Activated T-helper 17 cell treated with anti-CD3 and anti-CD28 coated beads, Interleukin-2, amount 50 U/mL, for 72 hours (primary cell): ENCODE data around the gene MEIS2. TPM values are rescaled to one million over a fixed set of nuclear protein-coding genes. Genes with fewer than 3 reads are reported as not detected.

ENCODE experiments used
- ATAC-seq: fragments of 150-1000 bp; cut with Tn5 transposase; replicated peaks from 2 replicates; pipeline ENCODE4 v1.10.0; 2021; ENCODE audit warnings: mild to moderate bottlenecking, moderate library complexity
- H3K27ac Mint-ChIP-seq: one replicate; pipeline ENCODE4 v1.8.0; 2022; ENCODE audit warnings: mixed read lengths
- H3K27me3 Mint-ChIP-seq: one replicate; pipeline ENCODE4 v1.8.0; 2022; ENCODE audit warnings: mixed read lengths
- H3K36me3 Mint-ChIP-seq: one replicate; pipeline ENCODE4 v1.8.0; 2022; ENCODE audit warnings: low read depth, mild to moderate bottlenecking, mixed read lengths
- H3K4me1 Mint-ChIP-seq: one replicate; pipeline ENCODE4 v1.8.0; 2022; ENCODE audit warnings: mixed read lengths
- H3K4me3 Mint-ChIP-seq: one replicate; pipeline ENCODE4 v1.8.0; 2022; ENCODE audit warnings: mild to moderate bottlenecking, mixed read lengths
- H3K9me3 Mint-ChIP-seq: one replicate; pipeline ENCODE4 v1.8.0; 2022; ENCODE audit warnings: mixed read lengths
- total RNA-seq, 2 donors: library from RNA; stranded (reverse); gene quantifications; one replicate each; pipeline ENCODE4 v1.2.3, GENCODE V29; 2022

MEIS2 gene
- total RNA-seq, 2 donors from 2014 or later: not detected

- Mint-ChIP-seq H3K9me3 (peaks cover 4% of the 10 kb centered on the region), H3K27ac (no peak overlapping the region), H3K27me3 (peaks cover 78% of the 10 kb centered on the region), H3K4me1 (peaks cover 8% of the 10 kb centered on the region), H3K4me3 (no peak overlapping the region), H3K36me3 (no peaks in the 10 kb centered on the region)
- no peak for ATAC-seq
Measured at GRCh38 chr15:36888011-36888992, 212.0 kb downstream of the MEIS2 start.

DNA sequence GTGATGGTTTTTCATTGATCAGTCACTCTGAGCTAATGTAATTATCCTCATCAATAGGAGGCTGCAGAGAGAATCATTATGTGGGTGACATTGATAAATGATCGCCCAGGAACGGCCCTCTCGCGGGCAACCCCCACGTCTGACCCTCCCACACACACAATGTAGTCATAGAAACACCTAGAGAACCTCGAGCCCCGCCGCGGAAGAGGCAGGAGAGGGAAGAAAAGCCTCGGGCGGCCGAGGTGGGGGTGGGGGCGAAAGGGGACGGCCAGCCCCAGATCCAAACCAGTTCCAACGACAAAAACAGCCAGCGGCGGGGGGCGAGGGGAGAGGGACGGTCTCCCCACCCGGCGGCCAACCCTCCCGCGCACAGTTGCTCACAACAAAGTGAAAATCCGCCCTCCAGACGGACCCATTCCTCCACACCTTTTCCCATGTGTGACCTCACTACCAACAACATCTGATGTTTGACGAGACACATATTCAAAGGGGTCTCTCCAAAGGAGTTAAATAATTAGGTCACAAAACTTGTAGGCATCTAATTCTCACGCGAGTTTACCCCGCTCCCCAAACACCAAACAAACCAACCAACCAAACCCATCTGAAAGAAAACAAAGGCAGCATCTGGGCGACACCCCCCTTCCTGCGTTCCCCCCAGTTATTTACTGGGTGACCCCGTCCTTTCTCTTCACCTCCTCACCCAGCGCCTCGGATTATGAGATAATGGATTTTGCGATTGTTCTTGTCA is 213.0 kb downstream of the MEIS2 start:
- Mint-ChIP-seq H3K4me3 (no peak overlapping the region), H3K27me3 (peaks cover 87% of the 10 kb centered on the region), H3K36me3 (no peaks in the 10 kb centered on the region), H3K4me1 (peaks cover 8% of the 10 kb centered on the region), H3K27ac (no peak overlapping the region), H3K9me3 (peaks cover 4% of the 10 kb centered on the region)
- ATAC-seq: no peak

DNA sequence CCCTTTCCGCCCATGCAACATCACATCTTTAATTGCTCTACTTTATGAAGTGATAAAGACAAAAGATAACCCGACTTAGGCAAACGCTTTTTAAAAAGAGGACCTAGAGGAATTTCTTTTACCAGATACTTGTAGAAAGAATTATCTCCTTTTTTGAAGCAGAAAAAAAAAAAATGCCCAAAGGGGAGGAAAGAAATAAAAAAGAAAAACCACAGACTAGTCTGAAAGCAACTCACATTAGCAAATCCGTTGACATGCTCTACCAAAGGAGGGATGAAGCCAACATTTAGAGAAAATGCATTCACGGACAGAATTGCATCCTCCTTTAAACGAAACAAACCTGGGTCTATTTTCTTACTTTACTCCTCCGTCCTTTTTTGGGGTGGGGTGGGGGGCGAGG is 213.6 kb downstream of the MEIS2 start:
- Mint-ChIP-seq H3K4me3 (no peak overlapping the region), H3K4me1 (peaks cover 8% of the 10 kb centered on the region), H3K27ac (no peak overlapping the region), H3K9me3 (peaks cover 4% of the 10 kb centered on the region), H3K27me3 (peaks cover 90% of the 10 kb centered on the region), H3K36me3 (no peaks in the 10 kb centered on the region)
- ATAC-seq: no peak

GRCh38 chr15:36886191-36886590 is 214.2 kb downstream of the MEIS2 start:
- H3K27me3 Mint-ChIP-seq: peaks cover 90% of the 10 kb centered on the region
- peaks cover 4% of the 10 kb centered on the region for H3K9me3 Mint-ChIP-seq
- H3K36me3 Mint-ChIP-seq: no peaks in the 10 kb centered on the region
- ATAC-seq: no peak
- H3K4me3 Mint-ChIP-seq: no peak overlapping the region
- peaks cover 8% of the 10 kb centered on the region for H3K4me1 Mint-ChIP-seq
- H3K27ac Mint-ChIP-seq: no peak overlapping the region

- H3K36me3 Mint-ChIP-seq: no peaks in the 10 kb centered on the region
- no peak overlapping the region for H3K4me3 Mint-ChIP-seq
- peaks cover 94% of the 10 kb centered on the region for H3K27me3 Mint-ChIP-seq
- peaks cover 8% of the 10 kb centered on the region for H3K4me1 Mint-ChIP-seq
- H3K9me3 Mint-ChIP-seq: peaks cover 4% of the 10 kb centered on the region
- no peak overlapping the region for H3K27ac Mint-ChIP-seq
- ATAC-seq: no peak
Measured at GRCh38 chr15:36885771-36886170, 214.6 kb downstream of the MEIS2 start.

- no peak overlapping the region for H3K27ac Mint-ChIP-seq
- no peaks in the 10 kb centered on the region for H3K36me3 Mint-ChIP-seq
- ATAC-seq: no peak
- peaks cover 8% of the 10 kb centered on the region for H3K4me1 Mint-ChIP-seq
- no peak overlapping the region for H3K4me3 Mint-ChIP-seq
- peaks cover 93% of the 10 kb centered on the region for H3K27me3 Mint-ChIP-seq
- H3K9me3 Mint-ChIP-seq: peaks cover 4% of the 10 kb centered on the region
Measured at GRCh38 chr15:36884936-36885635, 215.3 kb downstream of the MEIS2 start.

DNA sequence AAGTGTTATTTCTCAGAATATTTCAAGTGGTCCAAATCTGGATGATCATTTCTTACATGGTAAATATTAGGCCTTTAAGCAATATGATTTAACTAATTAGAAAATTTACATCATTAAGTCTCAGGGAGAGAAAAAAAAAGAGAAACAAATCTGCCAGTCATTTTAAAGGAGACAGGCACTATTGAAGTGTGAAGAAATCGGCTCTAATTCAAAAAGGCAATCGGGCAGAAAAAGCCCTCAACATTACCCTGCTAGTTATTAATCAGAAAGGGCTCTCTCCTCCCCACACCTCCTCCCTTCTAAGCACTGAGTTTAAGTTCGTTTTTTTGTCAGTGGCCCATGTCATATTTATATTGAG is 215.9 kb downstream of the MEIS2 start:
- ATAC-seq: no peak
- peaks cover 93% of the 10 kb centered on the region for H3K27me3 Mint-ChIP-seq
- H3K36me3 Mint-ChIP-seq: no peaks in the 10 kb centered on the region
- H3K27ac Mint-ChIP-seq: no peak overlapping the region
- H3K9me3 Mint-ChIP-seq: peaks cover 4% of the 10 kb centered on the region
- H3K4me1 Mint-ChIP-seq: peaks cover 8% of the 10 kb centered on the region
- no peak overlapping the region for H3K4me3 Mint-ChIP-seq

GRCh38 chr15:36883713-36884517 is 216.4 kb downstream of the MEIS2 start:
- ATAC-seq: peak; percentile 49
- peaks cover 4% of the 10 kb centered on the region for H3K9me3 Mint-ChIP-seq
- H3K4me3 Mint-ChIP-seq: no peak overlapping the region
- H3K27ac Mint-ChIP-seq: no peak overlapping the region
- H3K4me1 Mint-ChIP-seq: peaks cover 8% of the 10 kb centered on the region
- no peaks in the 10 kb centered on the region for H3K36me3 Mint-ChIP-seq
- H3K27me3 Mint-ChIP-seq: peaks cover 93% of the 10 kb centered on the region

DNA sequence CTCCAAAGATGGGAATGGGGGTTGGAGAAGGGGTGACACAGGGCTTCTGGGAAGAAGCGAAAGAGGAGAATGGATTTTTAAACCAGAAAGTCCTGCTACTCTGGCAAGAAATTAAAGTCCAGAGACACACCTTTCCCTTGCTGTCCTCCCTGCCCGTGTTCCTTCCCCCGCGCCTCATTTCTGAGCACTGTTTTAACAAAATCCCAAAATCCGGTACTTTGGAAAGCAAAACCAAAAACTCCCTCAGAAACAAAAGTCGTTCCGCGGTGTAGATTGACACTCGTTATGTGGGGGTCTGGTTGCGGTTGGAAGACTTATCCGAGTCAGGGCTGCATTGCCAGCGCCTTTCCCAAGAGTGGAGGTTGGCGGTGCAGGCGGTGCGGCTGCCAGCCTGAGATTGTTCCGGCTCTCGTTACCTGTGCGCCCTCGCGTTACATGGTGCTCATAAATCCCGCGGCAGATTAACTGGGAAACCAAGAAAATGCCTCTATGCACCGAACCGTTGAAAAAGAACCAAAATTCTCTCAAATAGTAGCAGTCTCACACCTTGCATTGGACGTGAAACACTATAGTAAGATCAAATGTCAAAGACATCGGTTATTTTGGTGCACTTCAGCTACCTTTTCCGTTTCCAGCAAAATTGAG is 217.7 kb downstream of the MEIS2 start:
- Mint-ChIP-seq H3K9me3 (peaks cover 4% of the 10 kb centered on the region), H3K27me3 (peaks cover 95% of the 10 kb centered on the region), H3K27ac (no peak overlapping the region), H3K36me3 (no peaks in the 10 kb centered on the region), H3K4me1 (peaks cover 8% of the 10 kb centered on the region), H3K4me3 (no peak overlapping the region)
- ATAC-seq: no peak

DNA sequence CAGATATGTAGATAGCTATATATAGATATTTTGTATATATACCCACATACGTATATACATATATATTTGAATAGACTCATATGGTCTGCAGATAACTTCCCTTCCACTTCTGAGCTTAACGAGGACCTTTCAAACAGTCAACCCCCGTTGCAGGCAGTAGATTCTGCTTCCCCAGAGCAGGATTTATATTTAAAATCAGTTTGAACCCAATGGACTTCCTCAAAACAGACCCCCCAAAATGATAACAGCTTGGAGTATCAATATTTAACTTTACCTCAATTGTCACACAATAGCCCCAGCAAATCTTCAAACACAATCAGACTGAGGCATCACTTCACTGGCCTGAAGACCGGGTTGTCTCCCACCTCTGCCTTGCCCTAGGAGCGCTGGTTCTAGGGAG is 218.3 kb downstream of the MEIS2 start:
- H3K4me3 Mint-ChIP-seq: no peak overlapping the region
- peaks cover 5% of the 10 kb centered on the region for H3K4me1 Mint-ChIP-seq
- H3K27me3 Mint-ChIP-seq: peaks cover 95% of the 10 kb centered on the region
- H3K27ac Mint-ChIP-seq: no peak overlapping the region
- no peaks in the 10 kb centered on the region for H3K36me3 Mint-ChIP-seq
- no peak for ATAC-seq
- H3K9me3 Mint-ChIP-seq: peaks cover 4% of the 10 kb centered on the region

GRCh38 chr15:36881516-36881915 is 218.8 kb downstream of the MEIS2 start:
- ATAC-seq: no peak
- H3K27me3 Mint-ChIP-seq: peaks cover 92% of the 10 kb centered on the region
- H3K27ac Mint-ChIP-seq: no peak overlapping the region
- peaks cover 4% of the 10 kb centered on the region for H3K4me1 Mint-ChIP-seq
- no peaks in the 10 kb centered on the region for H3K36me3 Mint-ChIP-seq
- H3K4me3 Mint-ChIP-seq: no peak overlapping the region
- H3K9me3 Mint-ChIP-seq: peaks cover 4% of the 10 kb centered on the region

DNA sequence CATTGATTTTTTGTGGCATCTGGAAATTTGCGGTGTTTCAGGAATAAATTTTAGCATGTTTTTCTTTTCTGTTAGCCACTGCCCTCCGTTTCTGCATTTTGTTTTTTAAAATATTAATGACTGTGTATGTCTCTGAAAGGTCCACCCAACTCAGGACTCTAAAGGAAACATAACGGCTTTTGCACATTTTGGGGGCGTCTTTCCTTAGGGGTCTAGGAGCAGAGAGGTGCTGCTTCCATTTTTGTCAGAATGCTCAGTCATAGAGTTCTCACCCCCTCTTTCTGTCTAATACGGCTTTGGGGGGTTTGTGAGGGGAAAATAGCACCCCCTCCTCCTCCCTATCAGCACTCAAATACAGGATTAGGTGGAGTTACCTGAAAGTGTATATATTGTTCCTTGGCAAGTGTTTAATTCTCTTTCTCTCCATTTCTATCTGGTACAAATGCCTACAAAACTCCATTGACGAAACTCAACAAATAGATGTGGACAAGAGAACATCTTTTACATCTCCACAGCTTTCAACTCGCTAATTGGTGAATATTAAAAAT is 219.4 kb downstream of the MEIS2 start:
- H3K9me3 Mint-ChIP-seq: peaks cover 3% of the 10 kb centered on the region
- H3K4me3 Mint-ChIP-seq: no peak overlapping the region

DNA sequence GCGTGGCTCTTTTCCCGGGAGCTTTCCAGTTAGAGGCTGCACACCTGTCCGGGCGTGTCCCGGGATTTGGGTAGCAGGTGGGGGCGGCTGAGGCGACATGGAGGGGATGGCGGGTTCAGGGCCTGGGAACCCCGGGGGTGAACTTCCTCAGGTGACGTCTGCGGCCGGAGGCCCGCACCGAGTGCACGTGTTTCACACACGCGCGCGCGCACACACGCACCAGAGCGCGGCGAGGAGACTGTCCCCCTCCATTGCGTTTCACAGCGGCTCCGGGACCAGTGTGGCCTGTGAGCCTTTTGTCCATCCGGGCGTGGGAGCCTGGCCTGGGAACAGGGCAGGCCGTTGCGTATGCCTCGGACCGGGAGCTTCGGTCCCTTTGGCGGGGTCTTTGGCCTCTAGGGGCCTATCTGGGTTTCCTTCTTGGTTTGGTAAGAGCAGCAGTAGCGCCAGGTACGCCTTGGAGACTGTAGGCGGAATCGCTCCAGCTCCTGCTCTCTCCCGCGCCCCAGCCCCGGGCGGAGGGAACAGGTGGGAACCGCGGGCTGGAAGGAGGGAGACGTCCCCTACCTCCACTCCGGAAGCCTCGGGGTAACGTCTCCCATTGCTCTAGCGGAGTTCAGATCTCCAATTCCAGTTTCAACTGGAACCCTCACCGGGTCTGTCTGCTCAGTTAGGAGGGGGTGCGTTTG is 220.0 kb downstream of the MEIS2 start:
- Mint-ChIP-seq H3K27me3 (peaks cover 89% of the 10 kb centered on the region), H3K4me3 (no peak overlapping the region), H3K4me1 (peaks cover 4% of the 10 kb centered on the region), H3K27ac (no peak overlapping the region), H3K9me3 (no peaks in the 10 kb centered on the region), H3K36me3 (no peaks in the 10 kb centered on the region)
- no peak for ATAC-seq

More for the DNA sequence above, 219.4 kb downstream of the MEIS2 start:
- Mint-ChIP-seq H3K36me3 (no peaks in the 10 kb centered on the region), H3K4me1 (peaks cover 4% of the 10 kb centered on the region), H3K27me3 (peaks cover 89% of the 10 kb centered on the region), H3K27ac (no peak overlapping the region)
- no peak for ATAC-seq
